Transverse colon (tissue), 4 donors: ENCODE results near the gene NCAPD3. TPM values are rescaled to one million over a fixed set of nuclear protein-coding genes. Genes with fewer than 3 reads are reported as not detected.

ENCODE experiments used
- DNase-seq: peaks from one replicate; pipeline ENCODE4 v3.0.0-alpha.2; 2019
- H3K27ac ChIP-seq, 4 donors: fragments of 200-600 bp; sonication (generic); 2 replicates each; pipeline ENCODE4 v1.5.1; 2016 to 2018; ENCODE audit warnings: inconsistent platforms in 4 of 4
- H3K27me3 ChIP-seq: fragments of 200-600 bp; sonication (generic); 2 replicates; pipeline ENCODE4 v1.5.1; 2017; ENCODE audit warnings: inconsistent platforms
- H3K36me3 ChIP-seq, 4 donors: fragments of 200-600 bp; sonication (generic); 2 replicates each; pipeline ENCODE4 v1.5.1; 2017 to 2019; ENCODE audit warnings: inconsistent platforms in 4 of 4
- H3K4me1 ChIP-seq, 4 donors: fragments of 200-600 bp; sonication (generic); 2 replicates each; pipeline ENCODE4 v1.5.1; 2017 to 2020; ENCODE audit warnings: inconsistent platforms in 4 of 4
- H3K4me3 ChIP-seq, 4 donors: fragments of 200-600 bp; sonication (generic); 1 replicate in 1 of 4; 2 replicates in 3 of 4; pipeline versions ENCODE4 v1.5.1 to v1.6.1; 2017 to 2019; ENCODE audit warnings: inconsistent platforms in 4 of 4
- H3K9me3 ChIP-seq, 2 donors: fragments of 200-600 bp; sonication (generic); 2 replicates each; pipeline ENCODE4 v1.5.1; 2017 to 2019; ENCODE audit warnings: inconsistent platforms in 2 of 2
- CTCF ChIP-seq, 5 experiments: fragments of 200-600 bp in 3 of 5; fragments of 450-650 bp in 2 of 5; sonication (generic) in 3 of 5; IDR thresholded peaks; 1 replicate in 2 of 5; 2 replicates in 3 of 5; pipeline ENCODE4 v1.5.1; 2016 to 2017; ENCODE audit warnings: antibody characterized with exemption in 5 of 5, inconsistent platforms in 3 of 5, mild to moderate bottlenecking in 2 of 5, moderate library complexity in 1 of 5
- EP300 ChIP-seq: sonication (generic); formaldehyde crosslinking; IDR thresholded peaks from one replicate; pipeline ENCODE4 v1.6.1; 2017; ENCODE audit warnings: antibody characterized with exemption, low read depth
- POLR2A ChIP-seq: fragments of 450-650 bp; IDR thresholded peaks from one replicate; pipeline ENCODE4 v1.6.1; 2016; ENCODE audit warnings: antibody characterized with exemption, mild to moderate bottlenecking, moderate library complexity
- POLR2AphosphoS5 ChIP-seq, 3 donors: sonication (generic); formaldehyde crosslinking; IDR thresholded peaks; one replicate each; pipeline ENCODE4 v1.6.1; 2016; ENCODE audit warnings: antibody characterized with exemption in 3 of 3
- WGBS, 2 donors: methylation state at CpG; one replicate each; pipeline ENCODE4 v1.1.5; 2018; ENCODE audit warnings: low coverage in 1 of 2; 5-methylcytosine and 5-hydroxymethylcytosine counted together
- in situ Hi-C, 4 donors: fragments of 200-750 bp; cut with MboI; loops; one replicate each; pipeline versions ENCODE4 v1.15.0 to v1.15.1; 2017; ENCODE audit warnings: low sequenced_read_pairs in 3 of 4, low pct_ligation_motif_present in 1 of 4, low pct_unique_long_range_greater_than_20kb in 1 of 4
- intact Hi-C: fragments of 100-400 bp; cut with DNase I; formaldehyde crosslinking; loops from one replicate; pipeline ENCODE4 v1.15.1; 2023; ENCODE audit warnings: low total_unique reads
- total RNA-seq, 4 donors: library from RNA; depleted of rRNA; stranded (reverse); fragments of >200 nt; gene quantifications; one replicate each; pipeline ENCODE4 v1.1.0, GENCODE V29; 2016

Gene NCAPD3
- total RNA-seq, 4 donors from 2014 or later, result 7.0 to 21.3 (median 13.8) TPM

DNA sequence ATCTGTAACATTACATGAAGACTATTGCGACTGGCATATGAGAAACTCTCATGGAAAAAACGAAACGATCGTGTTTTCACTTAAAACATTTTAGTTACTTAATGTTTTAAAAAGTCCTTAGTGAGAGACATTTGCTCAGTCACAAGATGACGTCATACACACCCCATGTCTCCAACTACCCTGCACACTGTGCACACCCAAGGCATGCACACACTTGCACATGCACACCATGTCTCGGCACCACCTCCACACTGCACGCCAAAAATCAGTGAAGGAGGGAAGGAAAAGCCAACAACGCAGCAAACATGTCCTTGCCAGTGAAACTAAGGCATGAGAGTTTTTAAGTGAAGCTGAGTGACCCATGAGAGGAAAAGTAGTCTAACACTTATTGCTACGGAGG is 18.0 kb downstream of the NCAPD3 start:
- H3K36me3 ChIP-seq, result peaks cover 0 to 44% (median 12%) of the 10 kb centered on the region in 4 donors
- intact Hi-C loops, result loop anchor here (2.0 kb wide), 1 partner anchor 55 kb away; no protein-coding TSS in a partner anchor
- in situ Hi-C loops, result no loop called here
- H3K9me3 ChIP-seq, result no peaks in the 10 kb centered on the region
- 97 to 99% methylated on average over 7 to 9 of the region's 9 CpGs for WGBS, 2 donors
- TF ChIP-seq POLR2AphosphoS5 (IDR thresholded peaks at IDR 0.05) (no peak), POLR2A (no peak), CTCF (IDR thresholded peaks at IDR 0.05) (no peak), EP300 (no peak)
- no peak for DNase-seq
- H3K4me1 ChIP-seq, result no peaks in the 10 kb centered on the region
- H3K4me3 ChIP-seq, result no peak overlapping the region
- no peak overlapping the region for H3K27ac ChIP-seq
- no peaks in the 10 kb centered on the region for H3K27me3 ChIP-seq

DNA sequence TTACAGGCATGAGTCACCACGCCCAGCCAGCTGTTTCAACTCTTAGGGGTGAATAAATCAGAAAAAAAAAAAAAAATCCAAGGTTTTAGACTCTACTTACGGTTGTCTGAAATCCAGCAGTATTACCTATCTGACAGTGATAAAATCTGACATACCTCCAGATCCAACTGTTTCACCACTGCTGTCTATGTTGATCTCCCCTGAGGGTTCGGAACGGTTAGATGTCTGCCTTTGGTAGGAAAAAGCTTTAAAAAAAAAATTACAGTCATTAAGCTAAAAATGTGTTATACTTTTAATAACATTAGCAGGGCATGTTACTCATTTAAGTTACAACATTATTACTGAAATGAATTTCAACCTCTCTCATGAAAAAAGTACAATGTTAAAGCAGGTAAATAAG is 21.1 kb downstream of the NCAPD3 start:
- TF ChIP-seq EP300 (no peak), POLR2AphosphoS5 (IDR thresholded peaks at IDR 0.05) (no peak), POLR2A (no peak), CTCF (IDR thresholded peaks at IDR 0.05) (no peak)
- peaks cover 0 to 29% (median 9%) of the 10 kb centered on the region in 4 donors for H3K36me3 ChIP-seq
- intact Hi-C loops, result no loop called here
- in situ Hi-C loops, result no loop called here
- H3K27me3 ChIP-seq, result no peaks in the 10 kb centered on the region
- H3K4me3 ChIP-seq, result no peak overlapping the region
- H3K27ac ChIP-seq, result no peak overlapping the region
- H3K4me1 ChIP-seq, result no peaks in the 10 kb centered on the region
- WGBS, 2 donors, result 91 to 92% methylated on average over 4 of the region's 4 CpGs
- no peaks in the 10 kb centered on the region for H3K9me3 ChIP-seq
- no peak for DNase-seq

DNA sequence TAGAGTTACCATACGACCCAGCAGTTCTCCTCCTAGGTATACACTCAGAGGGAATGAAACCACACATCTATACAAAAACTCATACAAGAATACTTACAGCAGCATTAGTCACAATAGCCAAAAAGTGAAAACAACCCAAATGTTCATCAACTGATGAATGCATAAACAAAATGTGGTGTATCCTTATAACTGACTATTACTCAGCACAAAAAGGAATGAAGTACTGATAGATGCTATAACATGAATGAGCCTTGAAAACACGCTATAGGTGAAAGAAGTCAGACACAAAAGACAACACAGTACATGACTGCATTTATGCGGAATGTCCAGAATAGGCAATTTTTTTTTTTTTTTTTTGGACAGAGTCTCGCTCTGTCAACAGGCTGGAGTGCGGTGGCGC is 23.1 kb downstream of the NCAPD3 start:
- DNase-seq, result no peak
- Histone ChIP-seq H3K4me3 (no peak overlapping the region), H3K4me1 (no peaks in the 10 kb centered on the region), H3K9me3 (no peaks in the 10 kb centered on the region), H3K27ac (no peak overlapping the region), H3K27me3 (no peaks in the 10 kb centered on the region), H3K36me3 (peaks cover 0 to 29% (median 9%) of the 10 kb centered on the region in 4 donors)
- WGBS, 2 donors, result 94 to 100% methylated on average over 2 to 6 of the region's 6 CpGs
- in situ Hi-C loops, result no loop called here
- intact Hi-C loops, result no loop called here
- TF ChIP-seq EP300, result no peak
- TF ChIP-seq POLR2A, result no peak
- TF ChIP-seq CTCF (IDR thresholded peaks at IDR 0.05), result no peak
- TF ChIP-seq POLR2AphosphoS5 (IDR thresholded peaks at IDR 0.05), result no peak

DNA sequence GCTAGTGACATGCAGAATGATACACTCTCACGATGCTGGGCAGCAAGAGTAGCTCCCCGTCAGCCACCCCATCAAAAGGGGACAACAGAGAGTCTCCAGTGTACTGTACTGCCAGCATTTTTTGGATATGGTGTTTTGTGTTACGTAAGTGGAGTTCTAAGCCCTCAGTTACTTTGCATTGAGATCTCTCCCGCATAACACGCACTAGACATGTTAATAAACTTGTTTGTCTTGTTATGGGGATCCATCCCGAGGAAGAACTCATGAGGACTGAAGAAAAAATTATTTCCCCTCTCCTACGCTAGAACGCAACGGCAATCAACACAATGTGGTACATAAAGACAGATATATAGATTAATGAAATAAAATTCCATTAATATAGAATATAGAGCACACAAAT is 24.2 kb downstream of the NCAPD3 start:
- Histone ChIP-seq H3K36me3 (peaks cover 0 to 25% (median 9%) of the 10 kb centered on the region in 4 donors), H3K4me1 (no peaks in the 10 kb centered on the region)

More for the DNA sequence above, 24.2 kb downstream of the NCAPD3 start:
- no peak overlapping the region for H3K27ac ChIP-seq
- in situ Hi-C loops, result no loop called here
- no peaks in the 10 kb centered on the region for H3K27me3 ChIP-seq
- TF ChIP-seq CTCF (IDR thresholded peaks at IDR 0.05) (no peak), POLR2A (no peak), EP300 (no peak)
- DNase-seq, result no peak
- H3K4me3 ChIP-seq, result no peak overlapping the region
- intact Hi-C loops, result no loop called here
- no peaks in the 10 kb centered on the region for H3K9me3 ChIP-seq
- WGBS, 2 donors, result 97 to 100% methylated on average over 7 to 9 of the region's 9 CpGs
